ENCODE measurements around the gene ZCWPW1.
"Not testable (repeated sequence)": the region's sequence is repeated elsewhere in the genome, so short reads cannot be mapped to it uniquely, and the experiment has no call there.

The ZCWPW1 gene

DNA sequence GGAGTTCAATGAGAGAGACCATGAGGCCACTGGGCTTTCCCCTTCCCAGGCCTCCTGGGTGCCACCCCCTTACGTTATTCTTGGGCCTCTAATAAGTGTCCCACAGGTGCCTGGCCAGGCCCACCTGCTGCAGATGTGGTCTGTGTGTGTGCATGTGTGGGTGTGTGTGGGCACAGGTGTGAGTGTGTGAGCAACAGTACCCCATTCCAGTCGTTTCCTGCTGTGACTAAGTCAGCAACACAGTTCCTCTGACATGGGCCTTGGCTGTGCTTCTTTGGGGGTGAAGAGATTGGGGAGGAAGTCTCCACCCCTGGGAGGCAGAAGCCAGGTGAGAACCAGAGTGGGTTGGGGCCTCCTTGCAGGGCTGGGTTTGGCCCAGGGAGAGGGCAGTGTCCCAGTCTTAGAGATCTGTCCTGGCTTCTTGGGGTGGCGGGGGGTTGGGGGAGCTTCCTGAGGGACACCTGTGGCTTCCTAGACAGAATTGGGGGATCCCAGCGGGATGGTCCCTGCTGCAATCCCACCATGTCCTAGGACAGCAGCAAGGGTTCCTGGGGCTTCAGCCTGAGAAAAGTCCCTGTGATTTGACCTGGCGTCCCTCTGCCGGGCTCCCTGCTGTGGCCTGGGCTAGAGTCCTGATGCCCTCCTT, 74.7 kb downstream of the ZCWPW1 start:
- DNase-seq (ENCODE audit: low read depth) = no peak

DNA sequence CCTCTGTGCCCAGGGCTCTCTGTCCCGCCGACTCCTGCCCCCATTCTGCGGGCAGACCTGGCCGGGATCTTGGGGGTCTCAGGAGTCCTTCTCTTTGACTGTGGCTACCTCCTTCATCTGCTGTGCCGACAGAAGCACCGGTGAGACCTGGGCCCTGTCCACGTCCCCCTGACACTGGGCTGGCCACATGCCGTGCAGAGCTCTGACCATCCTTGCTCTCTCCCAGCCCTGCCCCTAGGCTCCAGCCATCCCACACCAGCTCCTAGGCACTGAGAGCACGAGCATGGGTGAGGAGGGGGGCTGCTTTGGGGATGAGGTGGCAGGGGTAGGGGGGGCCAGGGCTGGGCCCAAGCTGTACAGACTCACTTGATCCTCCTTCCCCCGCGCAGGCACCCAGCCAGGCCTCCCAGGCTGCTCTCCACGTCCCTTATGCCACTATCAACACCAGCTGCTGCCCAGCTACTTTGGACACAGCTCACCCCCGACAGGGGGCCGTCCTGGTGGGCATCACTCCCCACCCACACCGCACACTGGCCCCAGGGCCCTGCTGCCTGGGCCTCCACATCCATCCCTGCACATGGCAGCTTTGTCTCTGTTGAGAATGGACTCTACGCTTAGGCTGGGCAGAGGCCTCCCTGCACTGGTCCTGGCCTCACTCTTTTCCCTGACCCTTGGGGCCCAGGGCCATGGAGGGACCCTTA, 75.4 kb downstream of the ZCWPW1 start:
- DNase-seq (ENCODE audit: low read depth) = no peak

DNA sequence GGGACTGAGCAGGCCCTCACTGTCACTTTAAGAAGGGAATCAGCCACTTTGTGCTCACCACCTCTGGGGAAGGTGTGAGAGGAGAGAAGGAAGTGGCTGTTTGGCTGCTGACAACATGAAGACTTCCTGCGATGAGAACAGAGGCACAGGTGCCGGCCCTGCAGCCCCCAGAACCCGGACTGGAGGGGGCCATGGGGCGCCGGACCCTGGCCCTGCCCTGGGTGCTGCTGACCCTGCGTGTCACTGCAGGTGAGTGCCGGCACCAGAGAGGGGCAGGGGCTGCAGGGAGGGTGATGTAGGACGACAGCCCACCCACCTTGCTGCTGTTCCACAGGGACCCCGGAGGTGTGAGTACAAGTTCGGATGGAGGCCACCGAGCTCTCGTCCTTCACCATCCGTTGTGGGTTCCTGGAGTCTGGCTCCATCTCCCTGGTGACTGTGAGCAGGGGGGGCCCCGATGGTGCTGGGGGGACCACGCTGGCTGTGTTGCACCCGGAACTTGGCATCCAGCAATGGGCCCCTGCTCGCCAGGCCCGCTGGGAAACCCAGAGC, 76.2 kb downstream of the ZCWPW1 start:
- DNase-seq (ENCODE audit: low read depth) = not testable (repeated sequence)

DNA sequence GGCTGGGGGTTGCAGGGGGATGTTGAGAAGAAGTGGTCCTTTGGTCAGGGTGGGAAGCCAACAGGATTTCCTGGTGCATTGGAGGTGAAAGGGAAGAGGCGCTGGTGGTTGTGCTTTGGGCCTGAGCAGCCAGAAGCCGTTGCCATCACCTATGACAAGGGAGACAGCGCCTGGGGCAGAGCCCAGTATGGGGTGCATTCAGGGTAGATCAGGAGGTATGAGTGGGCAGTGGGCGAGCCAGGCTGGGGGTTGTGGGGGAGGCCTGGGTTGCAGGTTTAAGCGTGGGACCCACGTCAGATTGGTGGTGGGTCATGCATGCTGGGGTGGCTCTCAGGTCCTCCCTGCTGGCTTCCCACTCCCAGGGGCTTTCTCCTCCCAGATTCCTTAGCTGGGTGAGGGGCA, 76.8 kb downstream of the ZCWPW1 start:
- DNase-seq (ENCODE audit: low read depth) = no peak
